Endothelial cell (in vitro differentiated cells): Measurements from ENCODE around the gene NCR3LG1. TPM values are rescaled to one million over a fixed set of nuclear protein-coding genes. Genes with fewer than 3 reads are reported as not detected.

Experiments
- DNase-seq: peaks from one replicate; pipeline ENCODE4 v3.0.0; 2021; ENCODE audit warnings: low spot score
- H3K27ac Mint-ChIP-seq: one replicate; pipeline ENCODE4 v1.8.0; 2021; ENCODE audit warnings: mixed read lengths, inconsistent platforms; ENCODE audit not compliant: unreplicated experiment
- H3K27me3 Mint-ChIP-seq: one replicate; pipeline ENCODE4 v1.8.0; 2021; ENCODE audit warnings: mild to moderate bottlenecking, moderate library complexity, mixed read lengths, inconsistent platforms; ENCODE audit not compliant: unreplicated experiment
- H3K36me3 Mint-ChIP-seq: one replicate; pipeline ENCODE4 v1.8.0; 2021; ENCODE audit warnings: mild to moderate bottlenecking, low read depth, mixed read lengths, inconsistent platforms; ENCODE audit not compliant: unreplicated experiment
- H3K4me1 Mint-ChIP-seq: one replicate; pipeline ENCODE4 v1.8.0; 2021; ENCODE audit warnings: mild to moderate bottlenecking, mixed read lengths, inconsistent platforms; ENCODE audit not compliant: unreplicated experiment
- H3K4me3 Mint-ChIP-seq: one replicate; pipeline ENCODE4 v1.8.0; 2021; ENCODE audit warnings: mild to moderate bottlenecking, mixed read lengths, inconsistent platforms; ENCODE audit not compliant: unreplicated experiment
- H3K9me3 Mint-ChIP-seq: one replicate; pipeline ENCODE4 v1.8.0; 2021; ENCODE audit warnings: mixed read lengths, inconsistent platforms; ENCODE audit not compliant: unreplicated experiment
- CTCF ChIP-seq: fragments of 200-600 bp; sonication (generic); IDR thresholded peaks from one replicate; pipeline ENCODE4 v1.5.0; 2021; ENCODE audit warnings: antibody characterized with exemption; ENCODE audit not compliant: unreplicated experiment
- total RNA-seq: library from RNA; stranded (reverse); fragmentation: NEBNext Ultra II Directional; extraction: Animal tissue kit (Norgen Biotek cat#: 25700); gene quantifications from one replicate; pipeline ENCODE4 v1.2.1, GENCODE V29; 2021; ENCODE audit not compliant: unreplicated experiment

The NCR3LG1 gene
- total RNA-seq, 1 donor from 2014 or later: 0.23 TPM

DNA sequence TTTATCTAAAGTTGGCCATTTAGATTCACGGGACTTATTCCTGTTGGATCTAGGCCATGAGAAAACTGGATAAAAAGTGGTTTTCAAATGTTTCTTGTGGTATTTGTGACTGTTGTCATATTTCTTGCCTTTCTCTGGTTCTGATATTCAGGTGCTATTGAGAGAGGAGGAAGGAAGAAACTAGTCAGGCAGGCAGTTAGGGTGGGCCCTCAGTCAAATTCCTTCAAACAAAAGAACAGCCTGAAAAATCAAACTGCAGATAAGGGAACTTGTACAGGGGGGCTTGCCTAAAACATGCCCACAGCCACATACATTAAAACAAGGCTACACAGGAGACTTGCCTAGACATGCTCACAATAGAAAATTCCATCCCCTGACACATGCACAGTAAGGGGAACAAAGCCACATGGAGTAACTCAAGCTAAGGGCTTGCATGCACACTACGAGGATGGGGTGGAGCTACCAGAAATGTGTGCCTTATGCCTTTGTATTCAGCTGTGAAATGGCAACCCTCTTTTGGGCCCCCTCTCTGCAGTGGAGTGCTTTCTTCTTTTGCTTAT is 18.2 kb downstream of the NCR3LG1 start:
- Mint-ChIP-seq H3K36me3 (peaks cover 26% of the 10 kb centered on the region), H3K27me3 (peaks cover 9% of the 10 kb centered on the region), H3K9me3 (peaks cover 22% of the 10 kb centered on the region), H3K4me1 (no peaks in the 10 kb centered on the region), H3K4me3 (no peak overlapping the region), H3K27ac (no peak overlapping the region)
- TF ChIP-seq CTCF: no peak
- DNase-seq: no peak

DNA sequence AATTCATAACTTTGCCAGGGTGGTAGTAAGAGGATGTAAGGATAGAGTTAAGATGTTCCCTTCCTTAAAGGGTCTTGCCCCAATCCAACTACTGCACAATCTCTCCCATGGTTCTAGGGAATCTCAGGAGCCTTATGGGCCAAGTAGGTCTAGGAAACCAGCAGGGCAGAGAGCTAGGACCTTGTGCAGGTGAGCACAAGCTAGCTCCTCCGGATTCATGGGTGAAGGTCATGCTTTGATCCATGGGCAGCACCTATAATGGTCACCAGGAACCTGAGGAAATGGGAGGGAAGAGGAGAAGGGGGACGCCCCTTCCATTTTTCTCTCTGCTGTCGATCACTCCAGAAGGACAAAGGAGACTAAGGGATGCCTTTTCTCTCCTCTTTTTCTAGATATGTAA is 20.0 kb downstream of the NCR3LG1 start:
- H3K27ac Mint-ChIP-seq: no peak overlapping the region
- TF ChIP-seq CTCF: no peak
- peaks cover 22% of the 10 kb centered on the region for H3K9me3 Mint-ChIP-seq
- no peak overlapping the region for H3K4me3 Mint-ChIP-seq
- peaks cover 26% of the 10 kb centered on the region for H3K36me3 Mint-ChIP-seq
- H3K27me3 Mint-ChIP-seq: peaks cover 9% of the 10 kb centered on the region
- no peaks in the 10 kb centered on the region for H3K4me1 Mint-ChIP-seq
- DNase-seq: no peak

GRCh38 chr11:17375547-17375946 is 23.9 kb downstream of the NCR3LG1 start:
- Mint-ChIP-seq H3K36me3 (peaks cover 23% of the 10 kb centered on the region), H3K27me3 (peaks cover 4% of the 10 kb centered on the region)

GRCh38 chr11:17376493-17376892 is 24.9 kb downstream of the NCR3LG1 start:
- no peak overlapping the region for H3K4me3 Mint-ChIP-seq
- peaks cover 18% of the 10 kb centered on the region for H3K36me3 Mint-ChIP-seq
- TF ChIP-seq CTCF: no peak
- H3K4me1 Mint-ChIP-seq: no peaks in the 10 kb centered on the region
- peaks cover 17% of the 10 kb centered on the region for H3K9me3 Mint-ChIP-seq
- no peak overlapping the region for H3K27ac Mint-ChIP-seq
- H3K27me3 Mint-ChIP-seq: peaks cover 5% of the 10 kb centered on the region
- no peak for DNase-seq

More at GRCh38 chr11:17375547-17375946, 23.9 kb downstream of the NCR3LG1 start:
- no peak overlapping the region for H3K27ac Mint-ChIP-seq
- H3K9me3 Mint-ChIP-seq: peaks cover 22% of the 10 kb centered on the region
- no peaks in the 10 kb centered on the region for H3K4me1 Mint-ChIP-seq
- no peak for DNase-seq
- TF ChIP-seq CTCF: no peak
- H3K4me3 Mint-ChIP-seq: no peak overlapping the region

DNA sequence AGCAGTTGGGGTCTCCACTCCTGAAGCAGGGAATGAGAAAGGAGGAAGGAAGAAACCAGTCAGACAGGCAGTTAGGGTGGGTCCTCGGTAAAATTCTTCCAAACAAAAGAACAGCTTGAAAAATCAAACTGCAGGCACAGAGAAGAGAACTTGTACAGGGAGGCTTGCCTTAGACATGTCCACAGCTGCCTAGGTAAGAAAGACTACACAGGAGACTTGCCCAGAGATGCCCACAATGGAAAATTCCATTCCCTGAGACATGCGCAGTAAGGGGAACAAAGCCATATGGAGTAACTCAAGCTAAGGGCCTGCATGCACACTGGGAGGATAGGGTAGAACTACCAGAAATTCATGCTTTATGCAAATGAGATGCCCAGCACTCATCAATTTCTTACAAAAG is 27.1 kb downstream of the NCR3LG1 start:
- H3K4me1 Mint-ChIP-seq: no peaks in the 10 kb centered on the region
- no peak for TF ChIP-seq CTCF
- H3K36me3 Mint-ChIP-seq: peaks cover 11% of the 10 kb centered on the region
- H3K27ac Mint-ChIP-seq: no peak overlapping the region
- DNase-seq: no peak
- H3K9me3 Mint-ChIP-seq: peaks cover 5% of the 10 kb centered on the region
- H3K27me3 Mint-ChIP-seq: peaks cover 9% of the 10 kb centered on the region
- H3K4me3 Mint-ChIP-seq: no peak overlapping the region
